Ishikawa (cell line): ENCODE data around the gene MLANA.
A peak's percentile ranks its signal among the peaks of the same experiment; 100 is the strongest.

Experiments used
- CEBPB ChIP-seq: IDR thresholded peaks from 2 replicates; pipeline ENCODE4 v1.6.1; 2012
- CREB1 ChIP-seq: IDR thresholded peaks from 2 replicates; pipeline ENCODE4 v1.6.1; 2012; ENCODE audit warnings: low read depth
- EGR1 ChIP-seq: IDR thresholded peaks from 2 replicates; pipeline ENCODE4 v1.6.1; 2012
- EP300 ChIP-seq: IDR thresholded peaks from 2 replicates; pipeline ENCODE4 v1.6.1; 2012; ENCODE audit warnings: borderline replicate concordance
- FOXM1 ChIP-seq: IDR thresholded peaks from 2 replicates; pipeline ENCODE4 v1.6.1; 2012; ENCODE audit warnings: low read depth, borderline replicate concordance
- MAX ChIP-seq: IDR thresholded peaks from 2 replicates; pipeline ENCODE4 v1.6.1; 2012
- NFIC ChIP-seq: IDR thresholded peaks from 2 replicates; pipeline ENCODE4 v1.6.1; 2012
- RAD21 ChIP-seq: IDR thresholded peaks from 2 replicates; pipeline ENCODE4 v1.6.1; 2012; ENCODE audit warnings: low read depth
- REST ChIP-seq: IDR thresholded peaks from 2 replicates; pipeline ENCODE4 v1.6.1; 2012; ENCODE audit warnings: low read depth, mild to moderate bottlenecking
- TAF1 ChIP-seq: IDR thresholded peaks from 2 replicates; pipeline ENCODE4 v1.6.1; 2012; ENCODE audit warnings: low read depth, mild to moderate bottlenecking
- TCF12 ChIP-seq: IDR thresholded peaks from 2 replicates; pipeline ENCODE4 v1.6.1; 2012; ENCODE audit warnings: low read depth
- TEAD4 ChIP-seq: IDR thresholded peaks from 2 replicates; pipeline ENCODE4 v1.6.1; 2012
- USF1 ChIP-seq: IDR thresholded peaks from 2 replicates; pipeline ENCODE4 v1.6.1; 2012
- YY1 ChIP-seq: IDR thresholded peaks from 2 replicates; pipeline ENCODE4 v1.6.1; 2012; ENCODE audit warnings: low read depth
- ZBTB7A ChIP-seq: IDR thresholded peaks from 2 replicates; pipeline ENCODE4 v1.6.1; 2012; ENCODE audit warnings: low read depth

MLANA gene

GRCh38 chr9:5897851-5898250 lies 7.2 kb downstream of the MLANA start:
- no peak for TF ChIP-seq EP300
- TF ChIP-seq MAX = no peak
- TF ChIP-seq REST = no peak
- TF ChIP-seq ZBTB7A = no peak
- no peak for TF ChIP-seq YY1
- no peak for TF ChIP-seq USF1
- no peak for TF ChIP-seq TCF12

GRCh38 chr9:5899292-5899691 lies 8.6 kb downstream of the MLANA start:
- peak; percentile 27; the same call in 1 of the 2 replicates for TF ChIP-seq RAD21
- no peak for TF ChIP-seq MAX

- no peak for TF ChIP-seq USF1
- TF ChIP-seq MAX = no peak
- no peak for TF ChIP-seq TCF12
Observed at GRCh38 chr9:5900622-5901021, 9.9 kb downstream of the MLANA start.

GRCh38 chr9:5902377-5902776 lies 11.7 kb downstream of the MLANA start:
- no peak for TF ChIP-seq NFIC
- TF ChIP-seq TEAD4 = no peak
- TF ChIP-seq CREB1 = no peak

- TF ChIP-seq FOXM1 (no peak), CEBPB (no peak), EP300 (no peak), NFIC (no peak), YY1 (no peak), REST (no peak), USF1 (no peak), ZBTB7A (no peak), CREB1 (no peak), RAD21 (no peak), TCF12 (no peak), EGR1 (no peak), TAF1 (no peak), MAX (no peak), TEAD4 (no peak)
Observed at GRCh38 chr9:5908918-5909317, 18.2 kb downstream of the MLANA start.

GRCh38 chr9:5909976-5910375 lies 19.3 kb downstream of the MLANA start:
- TF ChIP-seq CREB1 (no peak), NFIC (no peak), CEBPB (no peak), TCF12 (no peak), FOXM1 (no peak), MAX (no peak), EP300 (no peak), RAD21 (no peak)
